SK-N-SH treated with all-trans-retinoic acid at 6 μM for 48 hours (cell line): Measurements from ENCODE around the gene PRKG1.

Experiments used
- ARNTL ChIP-seq: fragments of 450-650 bp; formaldehyde crosslinking; IDR thresholded peaks from 2 replicates; pipeline ENCODE4 v1.5.0; 2020; ENCODE audit warnings: low read depth, mild to moderate bottlenecking, moderate library complexity, borderline replicate concordance
- CSDC2 ChIP-seq: fragments of 250-450 bp; sonication (Bioruptor Pico); IDR thresholded peaks from 2 replicates; pipeline ENCODE4 v1.5.0; 2020; ENCODE audit warnings: mild to moderate bottlenecking, moderate library complexity
- GLIS3 ChIP-seq: fragments of 250-450 bp; sonication (Bioruptor Pico); IDR thresholded peaks from 2 replicates; pipeline ENCODE4 v1.5.0; 2020; ENCODE audit warnings: mild to moderate bottlenecking, moderate library complexity
- ISL1 ChIP-seq: fragments of 250-450 bp; sonication (Bioruptor Pico); IDR thresholded peaks from 2 replicates; pipeline ENCODE4 v2.1.2; 2022; ENCODE audit warnings: mild to moderate bottlenecking, moderate library complexity
- PATZ1 ChIP-seq: fragments of 250-450 bp; sonication (Bioruptor Pico); IDR thresholded peaks from 2 replicates; pipeline ENCODE4 v1.8.0; 2020; ENCODE audit warnings: mild to moderate bottlenecking, moderate library complexity, borderline replicate concordance
- POU6F1 ChIP-seq: fragments of 250-450 bp; sonication (Bioruptor Pico); IDR thresholded peaks from 2 replicates; pipeline ENCODE4 v1.8.0; 2021; ENCODE audit warnings: low read depth, mild to moderate bottlenecking, moderate library complexity, borderline replicate concordance
- SNAI2 ChIP-seq: fragments of 250-450 bp; sonication (Bioruptor Pico); IDR thresholded peaks from 2 replicates; pipeline ENCODE4 v1.5.0; 2020; ENCODE audit warnings: mild to moderate bottlenecking, moderate library complexity
- ZC3H10 ChIP-seq: fragments of 250-450 bp; sonication (Bioruptor Pico); IDR thresholded peaks from 2 replicates; pipeline ENCODE4 v1.5.1; 2021; ENCODE audit warnings: mild to moderate bottlenecking, moderate library complexity
- ZFP3 ChIP-seq: fragments of 250-450 bp; sonication (Bioruptor Pico); IDR thresholded peaks from 2 replicates; pipeline ENCODE4 v1.5.0; 2020; ENCODE audit warnings: mild to moderate bottlenecking, moderate library complexity
- ZFP30 ChIP-seq: fragments of 450-650 bp; formaldehyde crosslinking; IDR thresholded peaks from 2 replicates; pipeline ENCODE4 v1.5.0; 2022; ENCODE audit warnings: mild to moderate bottlenecking, moderate library complexity

- TF ChIP-seq SNAI2 (CRISPR knock-in tag) (no peak), ZC3H10 (CRISPR knock-in tag) (no peak), POU6F1 (CRISPR knock-in tag) (no peak), ISL1 (CRISPR knock-in tag) (no peak), PATZ1 (CRISPR knock-in tag) (no peak), ZFP30 (no peak), CSDC2 (CRISPR knock-in tag) (no peak), GLIS3 (no peak), ZFP3 (CRISPR knock-in tag) (no peak), ARNTL (CRISPR knock-in tag) (no peak)
Observed at GRCh38 chr10:51806079-51806835, 732.0 kb downstream of the PRKG1 start.
